Endothelial cell (in vitro differentiated cells): Measurements from ENCODE around the gene CFL1. TPM values are rescaled to one million over a fixed set of nuclear protein-coding genes. Genes with fewer than 3 reads are reported as not detected.

Source experiments
- DNase-seq: peaks from one replicate; pipeline ENCODE4 v3.0.0; 2021; ENCODE audit warnings: low spot score
- H3K27ac Mint-ChIP-seq: one replicate; pipeline ENCODE4 v1.8.0; 2021; ENCODE audit warnings: mixed read lengths, inconsistent platforms; ENCODE audit not compliant: unreplicated experiment
- H3K27me3 Mint-ChIP-seq: one replicate; pipeline ENCODE4 v1.8.0; 2021; ENCODE audit warnings: mild to moderate bottlenecking, moderate library complexity, mixed read lengths, inconsistent platforms; ENCODE audit not compliant: unreplicated experiment
- H3K36me3 Mint-ChIP-seq: one replicate; pipeline ENCODE4 v1.8.0; 2021; ENCODE audit warnings: mild to moderate bottlenecking, low read depth, mixed read lengths, inconsistent platforms; ENCODE audit not compliant: unreplicated experiment
- H3K4me1 Mint-ChIP-seq: one replicate; pipeline ENCODE4 v1.8.0; 2021; ENCODE audit warnings: mild to moderate bottlenecking, mixed read lengths, inconsistent platforms; ENCODE audit not compliant: unreplicated experiment
- H3K4me3 Mint-ChIP-seq: one replicate; pipeline ENCODE4 v1.8.0; 2021; ENCODE audit warnings: mild to moderate bottlenecking, mixed read lengths, inconsistent platforms; ENCODE audit not compliant: unreplicated experiment
- H3K9me3 Mint-ChIP-seq: one replicate; pipeline ENCODE4 v1.8.0; 2021; ENCODE audit warnings: mixed read lengths, inconsistent platforms; ENCODE audit not compliant: unreplicated experiment
- CTCF ChIP-seq: fragments of 200-600 bp; sonication (generic); IDR thresholded peaks from one replicate; pipeline ENCODE4 v1.5.0; 2021; ENCODE audit warnings: antibody characterized with exemption; ENCODE audit not compliant: unreplicated experiment
- total RNA-seq: library from RNA; stranded (reverse); fragmentation: NEBNext Ultra II Directional; extraction: Animal tissue kit (Norgen Biotek cat#: 25700); gene quantifications from one replicate; pipeline ENCODE4 v1.2.1, GENCODE V29; 2021; ENCODE audit not compliant: unreplicated experiment

Gene CFL1
- total RNA-seq, 1 donor from 2014 or later: 1,740 TPM

GRCh38 chr11:65886826-65887722 is 29.1 kb upstream of the CFL1 start:
- Mint-ChIP-seq H3K4me1 (peaks cover 31% of the 10 kb centered on the region), H3K27ac (peak overlapping the region; percentile 18)

GRCh38 chr11:65885808-65886536 is 28.0 kb upstream of the CFL1 start:
- H3K4me3 Mint-ChIP-seq: peak overlapping the region; percentile 95
- H3K4me1 Mint-ChIP-seq: peaks cover 29% of the 10 kb centered on the region
- no peak for TF ChIP-seq CTCF
- H3K27me3 Mint-ChIP-seq: peaks cover 24% of the 10 kb centered on the region
- H3K9me3 Mint-ChIP-seq: no peaks in the 10 kb centered on the region
- no peak overlapping the region for H3K27ac Mint-ChIP-seq
- no peak for DNase-seq
- peaks cover 20% of the 10 kb centered on the region for H3K36me3 Mint-ChIP-seq

More at GRCh38 chr11:65886826-65887722, 29.1 kb upstream of the CFL1 start:
- no peak for DNase-seq
- Mint-ChIP-seq H3K9me3 (no peaks in the 10 kb centered on the region), H3K36me3 (peaks cover 20% of the 10 kb centered on the region), H3K4me3 (peak overlapping the region; percentile 95), H3K27me3 (peaks cover 27% of the 10 kb centered on the region)
- no peak for TF ChIP-seq CTCF

- H3K4me3 Mint-ChIP-seq: peak overlapping the region; percentile 18
- H3K36me3 Mint-ChIP-seq: peaks cover 20% of the 10 kb centered on the region
- no peak overlapping the region for H3K27ac Mint-ChIP-seq
- no peaks in the 10 kb centered on the region for H3K9me3 Mint-ChIP-seq
- no peak for DNase-seq
- TF ChIP-seq CTCF: no peak
- H3K4me1 Mint-ChIP-seq: peaks cover 28% of the 10 kb centered on the region
- H3K27me3 Mint-ChIP-seq: peaks cover 25% of the 10 kb centered on the region
Observed at GRCh38 chr11:65885231-65885630, 27.3 kb upstream of the CFL1 start.

GRCh38 chr11:65884716-65885092 is 26.7 kb upstream of the CFL1 start:
- Mint-ChIP-seq H3K9me3 (no peaks in the 10 kb centered on the region), H3K27me3 (peaks cover 20% of the 10 kb centered on the region), H3K27ac (no peak overlapping the region), H3K36me3 (peaks cover 20% of the 10 kb centered on the region), H3K4me3 (no peak overlapping the region), H3K4me1 (peaks cover 22% of the 10 kb centered on the region)
- peak; percentile 90 for DNase-seq
- TF ChIP-seq CTCF: peak; percentile 97
